ENCODE results near the gene B2M.
"Not testable (repeated sequence)": the region's sequence is repeated elsewhere in the genome, so short reads cannot be mapped to it uniquely, and the experiment has no call there.

The B2M gene

GRCh38 chr15:44700676-44701075 is 10.6 kb upstream of the B2M start:
- not testable (repeated sequence) for DNase-seq

GRCh38 chr15:44705986-44706385 is 5.3 kb upstream of the B2M start:
- no peak for DNase-seq

GRCh38 chr15:44706401-44706800 is 4.9 kb upstream of the B2M start:
- no peak for DNase-seq

- DNase-seq = no peak
Measured at GRCh38 chr15:44706946-44707636, 4.2 kb upstream of the B2M start.

GRCh38 chr15:44710236-44711095 is 851 bp upstream of the B2M start:
- no peak for DNase-seq

- DNase-seq = no peak
Measured at GRCh38 chr15:44711743-44712345, 527 bp downstream of the B2M start.

- DNase-seq = peak; percentile 16
Measured at GRCh38 chr15:44712346-44713005, 1.2 kb downstream of the B2M start.

GRCh38 chr15:44713006-44713966 is 2.0 kb downstream of the B2M start:
- DNase-seq = no peak

GRCh38 chr15:44715142-44715796 is 4.0 kb downstream of the B2M start:
- no peak for DNase-seq

GRCh38 chr15:44715797-44716334 is 4.5 kb downstream of the B2M start:
- DNase-seq = no peak

GRCh38 chr15:44716983-44717602 is 5.8 kb downstream of the B2M start:
- no peak for DNase-seq

- no peak for DNase-seq
Measured at GRCh38 chr15:44718180-44718926, 7.0 kb downstream of the B2M start.

- DNase-seq = no peak
Measured at GRCh38 chr15:44718927-44719292, 7.6 kb downstream of the B2M start.

GRCh38 chr15:44719293-44719999 is 8.1 kb downstream of the B2M start:
- DNase-seq = no peak

GRCh38 chr15:44720000-44720435 is 8.7 kb downstream of the B2M start:
- DNase-seq = not testable (repeated sequence)

- DNase-seq = no peak
Measured at GRCh38 chr15:44720460-44721176, 9.3 kb downstream of the B2M start.

- DNase-seq = no peak
Measured at GRCh38 chr15:44722011-44722410, 10.7 kb downstream of the B2M start.

GRCh38 chr15:44726136-44726535 is 14.8 kb downstream of the B2M start:
- DNase-seq = no peak
